ENCODE measurements around the gene PCDHB16.
"Not testable (repeated sequence)": the region's sequence is repeated elsewhere in the genome, so short reads cannot be mapped to it uniquely, and the experiment has no call there.

The PCDHB16 gene

DNA sequence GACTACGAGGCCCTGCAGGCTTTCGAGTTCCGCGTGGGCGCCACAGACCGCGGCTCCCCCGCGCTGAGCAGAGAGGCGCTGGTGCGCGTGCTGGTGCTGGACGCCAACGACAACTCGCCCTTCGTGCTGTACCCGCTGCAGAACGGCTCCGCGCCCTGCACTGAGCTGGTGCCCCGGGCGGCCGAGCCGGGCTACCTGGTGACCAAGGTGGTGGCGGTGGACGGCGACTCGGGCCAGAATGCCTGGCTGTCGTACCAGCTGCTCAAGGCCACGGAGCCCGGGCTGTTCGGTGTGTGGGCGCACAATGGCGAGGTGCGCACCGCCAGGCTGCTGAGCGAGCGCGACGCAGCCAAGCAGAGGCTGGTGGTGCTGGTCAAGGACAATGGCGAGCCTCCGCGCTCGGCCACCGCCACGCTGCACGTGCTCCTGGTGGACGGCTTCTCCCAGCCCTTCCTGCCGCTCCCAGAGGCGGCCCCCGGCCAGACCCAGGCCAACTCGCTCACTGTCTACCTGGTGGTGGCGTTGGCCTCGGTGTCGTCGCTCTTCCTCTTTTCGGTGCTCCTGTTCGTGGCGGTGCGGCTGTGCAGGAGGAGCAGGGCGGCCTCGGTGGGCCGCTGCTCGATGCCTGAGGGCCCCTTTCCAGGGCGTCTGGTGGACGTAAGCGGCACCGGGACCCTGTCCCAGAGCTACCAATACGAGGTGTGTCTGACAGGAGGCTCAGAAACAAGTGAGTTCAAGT lies 2.1 kb downstream of the PCDHB16 start:
- not testable (repeated sequence) for DNase-seq (ENCODE audit: low read depth in 2 of 2)

- DNase-seq (ENCODE audit: low read depth in 2 of 2): no peak
Measured at GRCh38 chr5:141186897-141187512, 4.8 kb downstream of the PCDHB16 start, which contains the start of gene PCDHB9. PCDHB9 (plus strand) TSS chr5:141187161; CDS start chr5:141187319, 158 bp downstream.

- DNase-seq (ENCODE audit: low read depth in 2 of 2): not testable (repeated sequence)
Measured at GRCh38 chr5:141188682-141189081, 6.5 kb downstream of the PCDHB16 start.

- not testable (repeated sequence) for DNase-seq (ENCODE audit: low read depth in 2 of 2)
Measured at GRCh38 chr5:141189131-141189530, 6.9 kb downstream of the PCDHB16 start.

GRCh38 chr5:141192110-141192725 lies 10.0 kb downstream of the PCDHB16 start, which contains the start of gene PCDHB10:
PCDHB10 (plus strand) TSS chr5:141192353; CDS start chr5:141192553, 200 bp downstream.
- no peak for DNase-seq (ENCODE audit: low read depth in 2 of 2)

- not testable (repeated sequence) for DNase-seq (ENCODE audit: low read depth in 2 of 2)
Measured at GRCh38 chr5:141194332-141194731, 12.1 kb downstream of the PCDHB16 start.

DNA sequence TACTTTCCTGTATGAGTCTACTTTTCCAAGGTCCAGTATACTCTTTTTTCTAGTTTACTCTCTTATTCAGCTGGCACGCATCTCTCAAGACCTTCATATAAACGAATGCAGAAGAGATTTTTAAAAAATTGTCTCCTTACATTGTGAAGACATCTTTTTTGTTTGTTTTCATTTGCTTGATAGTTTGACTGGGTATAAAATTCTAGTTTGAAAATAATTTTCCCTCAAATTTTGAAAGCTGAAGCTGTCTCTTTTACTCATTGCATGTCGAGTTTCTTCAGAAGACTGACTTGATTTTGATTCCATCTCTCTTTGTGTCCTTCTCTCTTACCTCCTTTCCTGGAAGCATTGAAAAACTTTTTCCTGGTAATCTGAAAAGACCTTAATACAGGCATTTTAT lies 14.2 kb downstream of the PCDHB16 start:
- no peak for DNase-seq (ENCODE audit: low read depth in 2 of 2)

DNA sequence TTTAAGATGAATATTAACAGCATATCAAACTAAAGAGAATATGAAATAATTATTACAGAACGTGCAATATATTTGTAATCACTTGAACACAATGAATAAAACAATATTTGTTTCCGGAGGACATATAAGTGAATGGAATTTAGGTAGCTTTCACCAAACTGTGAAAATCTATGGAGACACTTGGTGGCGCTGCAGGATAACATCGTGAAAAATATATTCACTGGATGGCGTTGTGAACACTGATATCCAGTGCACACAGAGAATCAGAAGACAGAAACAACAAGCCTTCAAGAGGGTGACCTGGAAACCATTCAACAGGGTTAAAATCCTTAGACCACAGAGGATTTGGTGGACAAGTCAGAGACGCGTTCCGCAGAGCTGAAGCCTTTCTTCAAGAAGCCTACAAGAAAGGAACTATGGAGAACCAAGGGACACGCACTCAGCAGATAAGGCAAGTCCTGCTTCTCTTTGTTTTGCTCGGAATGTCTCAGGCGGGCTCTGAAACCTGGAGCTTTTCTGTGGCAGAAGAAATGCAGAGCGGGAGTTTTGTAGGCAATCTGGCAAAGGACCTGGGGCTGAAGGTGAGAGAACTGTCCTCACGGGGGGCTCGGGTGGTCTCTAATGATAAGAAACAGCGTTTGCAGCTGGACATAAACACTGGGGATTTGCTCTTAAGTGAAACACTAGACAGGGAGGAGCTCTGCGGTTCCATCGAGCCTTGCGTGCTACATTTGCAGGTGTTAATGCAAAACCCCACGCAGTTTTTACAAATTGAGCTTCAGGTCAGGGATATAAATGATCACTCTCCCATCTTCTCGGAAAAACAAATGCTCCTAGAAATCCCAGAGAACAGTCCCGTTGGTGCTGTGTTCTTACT lies 17.4 kb downstream of the PCDHB16 start, which contains the start of gene PCDHB11:
Gene PCDHB11, plus strand, starts transcription at position 269 of the 877 bp plus-strand sequence. Its CDS starts 148 bp downstream, at position 417.
- no peak for DNase-seq (ENCODE audit: low read depth in 2 of 2)

- not testable (repeated sequence) for DNase-seq (ENCODE audit: low read depth in 2 of 2)
Measured at GRCh38 chr5:141201126-141201525, 18.9 kb downstream of the PCDHB16 start.

GRCh38 chr5:141201646-141202045 lies 19.5 kb downstream of the PCDHB16 start:
- not testable (repeated sequence) for DNase-seq (ENCODE audit: low read depth in 2 of 2)

- DNase-seq (ENCODE audit: low read depth in 2 of 2): no peak
Measured at GRCh38 chr5:141208478-141208877, 26.3 kb downstream of the PCDHB16 start, which contains the start of gene PCDHB12. PCDHB12 (plus strand) TSS chr5:141208719; CDS start chr5:141208908, 189 bp downstream.

DNA sequence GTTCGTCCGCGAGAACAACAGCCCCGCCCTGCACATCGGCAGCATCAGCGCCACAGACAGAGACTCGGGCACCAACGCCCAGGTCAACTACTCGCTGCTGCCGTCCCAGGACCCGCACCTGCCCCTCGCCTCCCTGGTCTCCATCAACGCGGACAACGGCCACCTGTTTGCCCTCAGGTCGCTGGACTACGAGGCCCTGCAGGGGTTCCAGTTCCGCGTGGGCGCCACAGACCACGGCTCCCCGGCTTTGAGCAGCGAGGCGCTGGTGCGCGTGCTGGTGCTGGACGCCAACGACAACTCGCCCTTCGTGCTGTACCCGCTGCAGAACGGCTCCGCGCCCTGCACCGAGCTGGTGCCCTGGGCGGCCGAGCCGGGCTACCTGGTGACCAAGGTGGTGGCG lies 28.1 kb downstream of the PCDHB16 start:
- DNase-seq (ENCODE audit: low read depth in 2 of 2): not testable (repeated sequence)

GRCh38 chr5:141210849-141211248 lies 28.7 kb downstream of the PCDHB16 start:
- DNase-seq (ENCODE audit: low read depth in 2 of 2): not testable (repeated sequence)

GRCh38 chr5:141213656-141214339 lies 31.6 kb downstream of the PCDHB16 start, which contains the start of gene PCDHB13:
PCDHB13 (plus strand) TSS chr5:141213919; CDS start chr5:141214124, 205 bp downstream.
- DNase-seq (ENCODE audit: low read depth in 2 of 2): not testable (repeated sequence)

- not testable (repeated sequence) for DNase-seq (ENCODE audit: low read depth in 2 of 2)
Measured at GRCh38 chr5:141214583-141214982, 32.4 kb downstream of the PCDHB16 start.

DNA sequence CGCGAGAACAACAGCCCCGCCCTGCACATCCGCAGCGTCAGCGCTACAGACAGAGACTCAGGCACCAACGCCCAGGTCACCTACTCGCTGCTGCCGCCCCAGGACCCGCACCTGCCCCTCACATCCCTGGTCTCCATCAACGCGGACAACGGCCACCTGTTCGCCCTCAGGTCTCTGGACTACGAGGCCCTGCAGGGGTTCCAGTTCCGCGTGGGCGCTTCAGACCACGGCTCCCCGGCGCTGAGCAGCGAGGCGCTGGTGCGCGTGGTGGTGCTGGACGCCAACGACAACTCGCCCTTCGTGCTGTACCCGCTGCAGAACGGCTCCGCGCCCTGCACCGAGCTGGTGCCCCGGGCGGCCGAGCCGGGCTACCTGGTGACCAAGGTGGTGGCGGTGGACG lies 33.3 kb downstream of the PCDHB16 start:
- DNase-seq (ENCODE audit: low read depth in 2 of 2): not testable (repeated sequence)

DNA sequence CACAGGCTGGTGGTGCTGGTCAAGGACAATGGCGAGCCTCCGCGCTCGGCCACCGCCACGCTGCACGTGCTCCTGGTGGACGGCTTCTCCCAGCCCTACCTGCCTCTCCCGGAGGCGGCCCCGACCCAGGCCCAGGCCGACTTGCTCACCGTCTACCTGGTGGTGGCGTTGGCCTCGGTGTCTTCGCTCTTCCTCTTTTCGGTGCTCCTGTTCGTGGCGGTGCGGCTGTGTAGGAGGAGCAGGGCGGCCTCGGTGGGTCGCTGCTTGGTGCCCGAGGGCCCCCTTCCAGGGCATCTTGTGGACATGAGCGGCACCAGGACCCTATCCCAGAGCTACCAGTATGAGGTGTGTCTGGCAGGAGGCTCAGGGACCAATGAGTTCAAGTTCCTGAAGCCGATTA lies 33.8 kb downstream of the PCDHB16 start:
- not testable (repeated sequence) for DNase-seq (ENCODE audit: low read depth in 2 of 2)

DNA sequence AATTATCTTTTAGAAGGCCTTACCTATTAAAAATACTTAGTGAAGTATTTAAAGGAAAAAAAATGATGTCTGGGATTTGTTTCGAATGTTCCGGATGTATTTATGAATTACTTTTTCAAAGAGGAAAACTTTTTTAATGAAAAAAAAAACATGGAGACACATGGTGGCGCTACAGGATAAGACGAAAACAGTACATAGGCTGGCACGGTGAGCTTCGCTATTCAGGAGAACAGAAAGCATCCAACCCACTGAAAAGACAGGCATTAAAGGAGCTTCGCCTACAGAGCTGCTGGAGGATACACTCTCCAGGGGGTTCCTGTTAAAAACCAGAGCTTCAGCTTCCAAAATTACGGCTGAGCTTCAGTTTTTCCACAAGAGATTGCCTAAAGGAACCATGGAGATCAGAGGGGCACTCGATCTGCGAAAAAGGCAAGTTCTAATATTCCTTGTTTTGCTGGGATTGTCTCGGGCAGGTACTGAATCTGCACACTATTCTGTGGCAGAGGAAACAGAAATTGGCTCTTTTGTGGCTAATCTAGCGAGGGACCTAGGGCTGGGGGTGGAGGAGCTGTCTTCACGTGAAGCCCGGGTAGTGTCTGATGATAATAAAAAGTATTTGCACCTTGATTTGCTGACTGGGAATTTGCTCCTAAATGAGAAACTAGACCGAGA lies 41.1 kb downstream of the PCDHB16 start, which contains the start of gene PCDHB14:
Gene PCDHB14, plus strand, starts transcription at position 232 of the 672 bp plus-strand sequence. Its CDS starts 163 bp downstream, at position 395.
- DNase-seq (ENCODE audit: low read depth in 2 of 2): no peak

DNA sequence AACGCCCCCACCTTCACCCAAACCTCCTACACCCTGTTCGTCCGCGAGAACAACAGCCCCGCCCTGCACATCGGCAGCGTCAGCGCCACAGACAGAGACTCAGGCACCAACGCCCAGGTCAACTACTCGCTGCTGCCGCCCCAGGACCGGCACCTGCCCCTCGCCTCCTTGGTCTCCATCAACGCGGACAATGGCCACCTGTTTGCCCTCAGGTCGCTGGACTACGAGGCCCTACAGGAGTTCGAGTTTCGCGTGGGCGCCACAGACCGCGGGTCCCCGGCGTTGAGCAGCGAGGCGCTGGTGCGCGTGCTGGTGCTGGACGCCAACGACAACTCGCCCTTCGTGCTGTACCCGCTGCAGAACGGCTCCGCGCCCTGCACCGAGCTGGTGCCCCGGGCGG lies 42.7 kb downstream of the PCDHB16 start:
- DNase-seq (ENCODE audit: low read depth in 2 of 2): not testable (repeated sequence)

GRCh38 chr5:141225421-141225820 lies 43.2 kb downstream of the PCDHB16 start:
- DNase-seq (ENCODE audit: low read depth in 2 of 2): not testable (repeated sequence)
